Lower leg skin (tissue), 4 donors: ENCODE results near the gene SLC36A2. TPM values are rescaled to one million over a fixed set of nuclear protein-coding genes. Genes with fewer than 3 reads are reported as not detected.

Experiments
- DNase-seq, 2 donors: peaks; one replicate each; pipeline ENCODE4 v3.0.0-alpha.2; 2019; ENCODE audit warnings: low spot score in 2 of 2
- H3K4me3 ChIP-seq: fragments of 200-600 bp; sonication (generic); 2 replicates; pipeline ENCODE4 v1.5.1; 2017; ENCODE audit warnings: mild to moderate bottlenecking, low read depth; ENCODE audit not compliant: poor library complexity, severe bottlenecking
- CTCF ChIP-seq, 3 donors: fragments of 450-650 bp; IDR thresholded peaks; one replicate each; pipeline ENCODE4 v1.5.1; 2016; ENCODE audit warnings: antibody characterized with exemption in 3 of 3, mild to moderate bottlenecking in 3 of 3, moderate library complexity in 2 of 3
- POLR2A ChIP-seq, 2 donors: fragments of 450-650 bp; IDR thresholded peaks; one replicate each; pipeline ENCODE4 v1.6.1; 2016 to 2017; ENCODE audit warnings: antibody characterized with exemption in 2 of 2, mild to moderate bottlenecking in 1 of 2, moderate library complexity in 1 of 2
- WGBS, 2 donors: methylation state at CpG; one replicate each; pipeline ENCODE4 v1.1.5; 2018; 5-methylcytosine and 5-hydroxymethylcytosine counted together
- intact Hi-C: fragments of 100-400 bp; cut with DNase I; formaldehyde crosslinking; loops from one replicate; pipeline ENCODE4 v1.15.0; 2023; ENCODE audit warnings: low total_unique reads
- total RNA-seq, 4 donors: library from RNA; depleted of rRNA; stranded (reverse); fragments of >200 nt; gene quantifications; one replicate each; pipeline ENCODE4 v1.1.0, GENCODE V29; 2016

The SLC36A2 gene
- total RNA-seq, 4 donors from 2014 or later: 1.5 TPM; not detected in 3

DNA sequence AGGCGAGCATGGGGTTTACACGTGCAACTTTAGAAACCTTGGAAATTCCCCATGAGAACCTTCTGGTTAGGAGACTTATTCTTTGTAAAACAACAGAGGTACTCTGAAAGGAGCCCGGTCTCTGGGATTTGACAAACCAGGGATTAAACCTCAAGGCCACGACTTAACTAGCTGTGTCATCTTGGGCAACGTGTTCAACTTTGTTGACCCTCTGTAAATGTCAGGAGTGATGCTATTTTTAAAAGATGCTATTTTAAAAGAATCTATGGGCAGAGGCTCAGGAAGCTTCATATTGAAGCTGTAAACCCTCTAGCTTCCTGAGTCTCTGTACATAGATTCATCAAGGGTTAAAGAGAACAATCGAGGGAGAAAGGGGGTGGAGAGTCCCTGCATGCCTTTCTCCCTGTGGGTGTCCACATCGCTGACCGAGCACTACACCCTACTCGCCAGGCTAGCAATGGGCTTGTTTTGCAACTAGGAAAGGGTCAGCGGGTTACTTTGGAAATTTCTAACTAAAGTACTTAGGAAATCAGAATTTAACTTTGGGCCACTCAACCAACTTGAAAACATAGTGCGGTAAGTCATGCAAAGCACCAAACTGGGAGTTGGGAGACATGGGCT, 2.1 kb downstream of the SLC36A2 start:
- H3K4me3 ChIP-seq: no peak overlapping the region
- TF ChIP-seq POLR2A (IDR thresholded peaks at IDR 0.05) (no peak), CTCF (IDR thresholded peaks at IDR 0.05) (no peak)
- no peak for DNase-seq
- 37 to 40% methylated on average over 11 of the region's 11 CpGs for WGBS, 2 donors
- intact Hi-C loops: no loop called here

DNA sequence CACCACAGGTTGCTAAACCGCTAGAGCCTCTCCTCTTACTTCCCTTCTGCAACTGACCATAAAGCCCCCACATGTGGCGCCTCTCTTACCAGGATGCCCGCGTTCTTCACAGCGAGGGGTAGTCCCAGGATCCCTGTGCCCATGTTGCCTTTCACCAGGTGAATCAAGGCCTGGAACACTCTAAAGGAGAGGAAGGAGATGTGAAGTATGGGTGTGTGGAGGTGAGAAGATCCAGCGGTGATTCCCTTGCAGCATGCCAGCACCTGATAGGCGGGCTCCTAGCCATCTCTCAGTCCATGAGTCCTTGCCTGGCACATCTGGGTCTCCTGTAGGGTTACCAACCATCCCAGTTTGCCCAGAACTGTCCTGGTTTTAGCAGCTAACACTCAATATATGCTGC, 3.3 kb downstream of the SLC36A2 start:
- intact Hi-C loops: no loop called here
- 90 to 94% methylated on average over 7 of the region's 7 CpGs for WGBS, 2 donors
- no peak overlapping the region for H3K4me3 ChIP-seq
- TF ChIP-seq POLR2A (IDR thresholded peaks at IDR 0.05): no peak
- TF ChIP-seq CTCF (IDR thresholded peaks at IDR 0.05): no peak
- no peak for DNase-seq

GRCh38 chr5:151340004-151340403, 7.4 kb downstream of the SLC36A2 start:
- no peak overlapping the region for H3K4me3 ChIP-seq
- intact Hi-C loops: no loop called here
- TF ChIP-seq POLR2A (IDR thresholded peaks at IDR 0.05) (no peak), CTCF (IDR thresholded peaks at IDR 0.05) (no peak)
- DNase-seq: no peak
- 74 to 79% methylated on average over 3 of the region's 3 CpGs for WGBS, 2 donors

DNA sequence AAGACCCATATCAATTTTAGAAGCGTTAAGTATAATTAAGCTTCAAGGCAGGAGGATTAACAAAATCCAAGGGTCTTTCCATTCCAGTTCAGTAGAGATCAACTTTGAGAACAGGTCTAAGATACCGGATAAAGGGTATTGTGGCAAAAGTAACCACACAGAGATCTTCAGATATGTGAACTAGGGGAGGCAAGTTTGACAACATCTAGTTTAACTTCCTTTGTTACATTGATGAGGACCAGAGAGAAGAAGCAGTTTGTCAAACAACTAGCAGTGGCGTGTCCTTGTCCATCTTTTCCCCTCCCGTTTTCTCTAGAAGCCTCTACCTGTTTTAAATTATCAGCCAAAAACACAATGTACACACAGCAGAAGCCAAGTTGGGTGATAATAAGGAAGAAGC, 8.6 kb downstream of the SLC36A2 start:
- TF ChIP-seq CTCF (IDR thresholded peaks at IDR 0.05): no peak
- TF ChIP-seq POLR2A (IDR thresholded peaks at IDR 0.05): no peak
- H3K4me3 ChIP-seq: no peak overlapping the region
- 80 to 81% methylated on average over 4 of the region's 4 CpGs for WGBS, 2 donors
- intact Hi-C loops: no loop called here
- no peak for DNase-seq

GRCh38 chr5:151332857-151333256, 14.5 kb downstream of the SLC36A2 start:
- intact Hi-C loops: no loop called here
- no peak for TF ChIP-seq POLR2A (IDR thresholded peaks at IDR 0.05)
- TF ChIP-seq CTCF (IDR thresholded peaks at IDR 0.05): no peak
- 82 to 91% methylated on average over 2 of the region's 2 CpGs for WGBS, 2 donors
- peak in 1 of 2 donors; percentile 49 for DNase-seq
- no peak overlapping the region for H3K4me3 ChIP-seq

DNA sequence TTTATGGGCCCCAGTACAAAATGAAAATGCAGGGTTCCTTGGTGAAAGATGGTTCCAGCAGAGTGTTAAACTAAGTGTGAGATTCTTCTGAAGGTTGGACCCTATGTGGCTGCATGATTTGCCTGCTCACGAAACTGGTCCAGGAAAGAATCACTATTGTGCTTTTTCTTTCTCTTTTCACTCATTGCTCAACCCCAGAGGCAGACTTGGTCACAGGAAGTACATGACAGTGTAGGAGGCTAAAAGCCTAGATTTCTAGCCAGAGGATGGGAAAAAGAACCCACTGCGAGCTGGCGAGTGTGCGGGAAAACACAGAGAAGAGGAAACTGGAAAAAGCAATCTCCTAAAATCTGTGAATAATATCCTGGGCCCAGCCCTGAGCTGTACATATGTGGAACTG, 18.6 kb downstream of the SLC36A2 start:
- H3K4me3 ChIP-seq: no peak overlapping the region
- intact Hi-C loops: no loop called here
- WGBS, 2 donors: 64 to 66% methylated on average over 4 of the region's 4 CpGs
- TF ChIP-seq POLR2A (IDR thresholded peaks at IDR 0.05): no peak
- TF ChIP-seq CTCF (IDR thresholded peaks at IDR 0.05): no peak
- no peak for DNase-seq
